Measurements from ENCODE around the gene SLC24A4.

The SLC24A4 gene

DNA sequence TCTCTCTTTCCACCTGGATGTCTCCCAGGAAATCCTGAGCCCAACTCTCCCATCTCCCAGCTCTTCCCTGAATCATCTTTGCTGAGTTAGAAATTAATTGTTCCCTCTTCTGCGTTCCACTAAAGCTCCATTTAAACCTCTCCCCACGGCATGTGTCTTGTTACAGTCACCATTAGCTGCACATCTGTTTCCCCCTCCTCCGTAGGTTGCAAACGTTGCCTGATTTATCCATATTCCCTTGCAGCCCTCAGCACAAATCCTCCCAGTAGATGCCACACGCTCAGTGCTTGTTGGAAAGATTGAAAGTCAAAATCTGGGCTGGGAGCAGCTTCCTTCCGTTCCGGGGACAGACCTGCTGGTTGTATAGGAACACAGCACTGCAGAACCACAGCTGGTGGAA is 90.4 kb downstream of the SLC24A4 start:
- Histone ChIP-seq H3K36me3 (ENCODE audit: insufficient read depth, low read length) (no peaks in the 10 kb centered on the region), H3F3A (ENCODE audit: low read depth) (no peaks in the 10 kb centered on the region), H3K4me1 (ENCODE audit: insufficient read depth, low read length, poor library complexity, severe bottlenecking) (no peaks in the 10 kb centered on the region), H2AFZ (ENCODE audit: low read length) (no peak overlapping the region), H4K20me1 (ENCODE audit: insufficient read depth, low read length, poor library complexity, severe bottlenecking) (no peaks in the 10 kb centered on the region), H3K4me3 (ENCODE audit: low read length, poor library complexity, severe bottlenecking) (no peak overlapping the region), H3K79me2 (ENCODE audit: insufficient read depth, low read length) (no peaks in the 10 kb centered on the region), H3K9ac (ENCODE audit: low read depth, low read length, poor library complexity, severe bottlenecking) (no peak overlapping the region), H3K4me2 (ENCODE audit: low read depth, low read length, poor library complexity, severe bottlenecking) (no peak overlapping the region), H3K9me2 (replicated peaks; ENCODE audit: low read depth, low read length) (no peaks in the 10 kb centered on the region), H3K9me3 (ENCODE audit: insufficient read depth, low read depth, low read length) (no peaks in the 10 kb centered on the region), H3K27me3 (ENCODE audit: insufficient read depth, low read length, poor library complexity, severe bottlenecking) (no peaks in the 10 kb centered on the region)
- no peak for TF ChIP-seq EZH2phosphoT487 (IDR thresholded peaks at IDR 0.05; ENCODE audit: borderline replicate concordance)
- TF ChIP-seq, protein P1, sequence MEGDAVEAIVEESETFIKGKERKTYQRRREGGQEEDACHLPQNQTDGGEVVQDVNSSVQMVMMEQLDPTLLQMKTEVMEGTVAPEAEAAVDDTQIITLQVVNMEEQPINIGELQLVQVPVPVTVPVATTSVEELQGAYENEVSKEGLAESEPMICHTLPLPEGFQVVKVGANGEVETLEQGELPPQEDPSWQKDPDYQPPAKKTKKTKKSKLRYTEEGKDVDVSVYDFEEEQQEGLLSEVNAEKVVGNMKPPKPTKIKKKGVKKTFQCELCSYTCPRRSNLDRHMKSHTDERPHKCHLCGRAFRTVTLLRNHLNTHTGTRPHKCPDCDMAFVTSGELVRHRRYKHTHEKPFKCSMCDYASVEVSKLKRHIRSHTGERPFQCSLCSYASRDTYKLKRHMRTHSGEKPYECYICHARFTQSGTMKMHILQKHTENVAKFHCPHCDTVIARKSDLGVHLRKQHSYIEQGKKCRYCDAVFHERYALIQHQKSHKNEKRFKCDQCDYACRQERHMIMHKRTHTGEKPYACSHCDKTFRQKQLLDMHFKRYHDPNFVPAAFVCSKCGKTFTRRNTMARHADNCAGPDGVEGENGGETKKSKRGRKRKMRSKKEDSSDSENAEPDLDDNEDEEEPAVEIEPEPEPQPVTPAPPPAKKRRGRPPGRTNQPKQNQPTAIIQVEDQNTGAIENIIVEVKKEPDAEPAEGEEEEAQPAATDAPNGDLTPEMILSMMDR (conservative IDR thresholded peaks at IDR 0.05; ENCODE audit: low read length): no peak

- Histone ChIP-seq H3K36me3 (ENCODE audit: insufficient read depth, low read length) (no peaks in the 10 kb centered on the region), H3K9ac (ENCODE audit: low read depth, low read length, poor library complexity, severe bottlenecking) (no peak overlapping the region), H3K79me2 (ENCODE audit: insufficient read depth, low read length) (no peaks in the 10 kb centered on the region), H3K9me2 (replicated peaks; ENCODE audit: low read depth, low read length) (no peaks in the 10 kb centered on the region), H3K9me3 (ENCODE audit: insufficient read depth, low read depth, low read length) (no peaks in the 10 kb centered on the region), H3K27me3 (ENCODE audit: insufficient read depth, low read length, poor library complexity, severe bottlenecking) (no peaks in the 10 kb centered on the region), H2AFZ (ENCODE audit: low read length) (no peak overlapping the region), H3F3A (ENCODE audit: low read depth) (no peaks in the 10 kb centered on the region), H3K4me3 (ENCODE audit: low read length, poor library complexity, severe bottlenecking) (no peak overlapping the region), H4K20me1 (ENCODE audit: insufficient read depth, low read length, poor library complexity, severe bottlenecking) (no peaks in the 10 kb centered on the region), H3K4me1 (ENCODE audit: insufficient read depth, low read length, poor library complexity, severe bottlenecking) (no peaks in the 10 kb centered on the region), H3K4me2 (ENCODE audit: low read depth, low read length, poor library complexity, severe bottlenecking) (no peak overlapping the region)
- no peak for TF ChIP-seq EZH2phosphoT487 (IDR thresholded peaks at IDR 0.05; ENCODE audit: borderline replicate concordance)
- TF ChIP-seq, protein P1 (conservative IDR thresholded peaks at IDR 0.05; ENCODE audit: low read length): no peak
Observed at GRCh38 chr14:92414690-92415445, 91.9 kb downstream of the SLC24A4 start.

- Histone ChIP-seq H3K9me3 (ENCODE audit: insufficient read depth, low read depth, low read length) (no peaks in the 10 kb centered on the region), H3K9me2 (replicated peaks; ENCODE audit: low read depth, low read length) (no peaks in the 10 kb centered on the region), H3K4me2 (ENCODE audit: low read depth, low read length, poor library complexity, severe bottlenecking) (no peak overlapping the region), H3K36me3 (ENCODE audit: insufficient read depth, low read length) (no peaks in the 10 kb centered on the region), H3F3A (ENCODE audit: low read depth) (no peaks in the 10 kb centered on the region), H3K79me2 (ENCODE audit: insufficient read depth, low read length) (no peaks in the 10 kb centered on the region), H3K4me1 (ENCODE audit: insufficient read depth, low read length, poor library complexity, severe bottlenecking) (no peaks in the 10 kb centered on the region), H3K4me3 (ENCODE audit: low read length, poor library complexity, severe bottlenecking) (no peak overlapping the region), H3K27me3 (ENCODE audit: insufficient read depth, low read length, poor library complexity, severe bottlenecking) (no peaks in the 10 kb centered on the region), H2AFZ (ENCODE audit: low read length) (no peak overlapping the region), H4K20me1 (ENCODE audit: insufficient read depth, low read length, poor library complexity, severe bottlenecking) (no peaks in the 10 kb centered on the region), H3K9ac (ENCODE audit: low read depth, low read length, poor library complexity, severe bottlenecking) (no peak overlapping the region)
- TF ChIP-seq EZH2phosphoT487 (IDR thresholded peaks at IDR 0.05; ENCODE audit: borderline replicate concordance): no peak
- TF ChIP-seq, protein P1 (conservative IDR thresholded peaks at IDR 0.05; ENCODE audit: low read length): no peak
Observed at GRCh38 chr14:92415969-92416368, 93.0 kb downstream of the SLC24A4 start.
